ENCODE results near the gene PCNT. TPM values are rescaled to one million over a fixed set of nuclear protein-coding genes. Genes with fewer than 3 reads are reported as not detected.

PCNT gene
- total RNA-seq, 1 experiment from 2014 or later, result 39.6 TPM

DNA sequence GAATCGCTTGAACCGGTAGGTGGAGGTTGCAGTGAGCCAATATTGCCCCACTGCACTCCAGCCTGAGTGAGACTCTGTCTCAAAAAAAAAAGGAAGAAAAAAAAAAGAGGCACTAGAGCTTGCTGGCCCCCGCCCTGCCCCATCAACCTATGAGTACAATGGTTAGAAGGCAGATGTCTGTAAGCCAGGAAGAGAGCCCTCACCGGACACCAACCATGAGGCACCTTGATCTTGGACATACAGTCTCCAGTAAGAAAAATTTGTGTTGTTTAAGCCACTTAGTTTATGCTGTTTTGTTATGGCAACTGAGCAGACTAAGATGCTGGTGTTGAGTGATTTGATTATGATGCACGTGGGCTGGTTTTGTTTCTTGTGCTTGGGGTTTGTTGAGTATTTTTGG lies 168.9 kb downstream of the PCNT start:
- H2BK12ac ChIP-seq (ENCODE audit: insufficient read length, low read depth, low read length), result no peak overlapping the region
- TF ChIP-seq, protein P1, sequence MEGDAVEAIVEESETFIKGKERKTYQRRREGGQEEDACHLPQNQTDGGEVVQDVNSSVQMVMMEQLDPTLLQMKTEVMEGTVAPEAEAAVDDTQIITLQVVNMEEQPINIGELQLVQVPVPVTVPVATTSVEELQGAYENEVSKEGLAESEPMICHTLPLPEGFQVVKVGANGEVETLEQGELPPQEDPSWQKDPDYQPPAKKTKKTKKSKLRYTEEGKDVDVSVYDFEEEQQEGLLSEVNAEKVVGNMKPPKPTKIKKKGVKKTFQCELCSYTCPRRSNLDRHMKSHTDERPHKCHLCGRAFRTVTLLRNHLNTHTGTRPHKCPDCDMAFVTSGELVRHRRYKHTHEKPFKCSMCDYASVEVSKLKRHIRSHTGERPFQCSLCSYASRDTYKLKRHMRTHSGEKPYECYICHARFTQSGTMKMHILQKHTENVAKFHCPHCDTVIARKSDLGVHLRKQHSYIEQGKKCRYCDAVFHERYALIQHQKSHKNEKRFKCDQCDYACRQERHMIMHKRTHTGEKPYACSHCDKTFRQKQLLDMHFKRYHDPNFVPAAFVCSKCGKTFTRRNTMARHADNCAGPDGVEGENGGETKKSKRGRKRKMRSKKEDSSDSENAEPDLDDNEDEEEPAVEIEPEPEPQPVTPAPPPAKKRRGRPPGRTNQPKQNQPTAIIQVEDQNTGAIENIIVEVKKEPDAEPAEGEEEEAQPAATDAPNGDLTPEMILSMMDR (conservative IDR thresholded peaks at IDR 0.05), result no peak
- H3K27ac ChIP-seq (ENCODE audit: insufficient read length, low read depth, low read length), result no peak overlapping the region
- H4K91ac ChIP-seq (ENCODE audit: insufficient read length, low read depth, low read length), result no peak overlapping the region
- no peaks in the 10 kb centered on the region for H3K27me3 ChIP-seq (ENCODE audit: insufficient read depth, low read length)
- H3K4me3 Mint-ChIP-seq, result no peak overlapping the region
- H2BK15ac ChIP-seq (ENCODE audit: low read depth, low read length), result no peak overlapping the region
- H4K5ac ChIP-seq (ENCODE audit: insufficient read length, low read depth, low read length), result no peak overlapping the region
- H2AK5ac ChIP-seq (ENCODE audit: insufficient read length, low read length), result no peak overlapping the region
- no peak for DNase-seq
- H2BK20ac ChIP-seq (ENCODE audit: low read depth, low read length, poor library complexity, severe bottlenecking), result no peak overlapping the region
- no CpG with 5 or more reads among the region's 5 CpGs for WGBS (ENCODE audit: extremely low coverage, insufficient read length, low lambda C conversion rate)
- H3K23me2 ChIP-seq (ENCODE audit: insufficient read length, low read depth, low read length, poor library complexity, severe bottlenecking), result no peaks in the 10 kb centered on the region
- no peaks in the 10 kb centered on the region for H3K27me3 Mint-ChIP-seq (ENCODE audit: low read depth)
- H3K18ac ChIP-seq (ENCODE audit: insufficient read length, low read depth, low read length), result no peak overlapping the region
- no peaks in the 10 kb centered on the region for H3K9me3 Mint-ChIP-seq
- no peak overlapping the region for H3K14ac ChIP-seq (ENCODE audit: insufficient read depth, low read length)
- H3T11ph ChIP-seq (ENCODE audit: low read length), result no peak overlapping the region
- H3K4me2 ChIP-seq (ENCODE audit: insufficient read depth, insufficient read length, low read length), result no peak overlapping the region
- H2BK120ac ChIP-seq (ENCODE audit: low read depth, low read length, poor library complexity, severe bottlenecking), result no peak overlapping the region
- H2AFZ ChIP-seq (ENCODE audit: low read length), result no peak overlapping the region
- no peaks in the 10 kb centered on the region for H3K79me2 ChIP-seq (ENCODE audit: insufficient read depth, low read length)
- H3K4ac ChIP-seq (ENCODE audit: low read depth, low read length), result no peak overlapping the region
- peaks cover 0 to 18% (median 5%) of the 10 kb centered on the region in 3 experiments; a peak in 6 of 7 replicates for H3K36me3 Mint-ChIP-seq (ENCODE audit: insufficient read depth in 1 of 3, low read depth in 3 of 3)
- no peaks in the 10 kb centered on the region for H3K4me1 ChIP-seq (ENCODE audit: insufficient read depth, low read length)
- no peak overlapping the region for H3K9ac ChIP-seq (ENCODE audit: extremely low read depth, insufficient read length, low read length)
- peak overlapping the region in 1 of 3 experiments; percentile 11; a peak in 2 of 7 replicates for H3K27ac Mint-ChIP-seq
- no peak overlapping the region for H2BK5ac ChIP-seq (ENCODE audit: insufficient read length, low read length)
- no peak overlapping the region for H3K56ac ChIP-seq (ENCODE audit: insufficient read length, low read depth, low read length)
- peaks cover 3 to 4% of the 10 kb centered on the region in 2 experiments; a peak in 1 of 4 replicates for H3K4me1 Mint-ChIP-seq
- no peaks in the 10 kb centered on the region for H3K79me1 ChIP-seq (ENCODE audit: insufficient read depth, low read depth, low read length, poor library complexity, severe bottlenecking)
- H4K8ac ChIP-seq (replicated peaks; ENCODE audit: insufficient read length, low read depth, low read length), result no peak overlapping the region
- no peak overlapping the region for H3K23ac ChIP-seq (ENCODE audit: insufficient read length, low read depth, low read length)
- H3K9me3 ChIP-seq (ENCODE audit: control insufficient read depth, low read depth, low read length), result no peaks in the 10 kb centered on the region
- H4K20me1 ChIP-seq (ENCODE audit: control insufficient read depth, insufficient read depth, insufficient read length), result no peaks in the 10 kb centered on the region

Measured in H9 (cell line).